NB4 (cell line): ENCODE measurements around the gene COX10.
"Not testable (repeated sequence)": the region's sequence is repeated elsewhere in the genome, so short reads cannot be mapped to it uniquely, and the experiment has no call there.

Experiments
- DNase-seq: peaks from one replicate; pipeline ENCODE4 v3.0.0; 2010; ENCODE audit warnings: low read depth
- H3K4me3 ChIP-seq: one replicate; pipeline ENCODE4 v1.5.1; 2011; ENCODE audit warnings: mild to moderate bottlenecking, low read depth, low read length, moderate library complexity
- CTCF ChIP-seq: IDR thresholded peaks from one replicate; pipeline ENCODE4 v1.5.1; 2012; ENCODE audit warnings: low read depth, low read length
- MAX ChIP-seq: IDR thresholded peaks from 2 replicates; pipeline ENCODE4 v1.6.1; 2011; ENCODE audit warnings: low read depth, low read length
- MYC ChIP-seq: IDR thresholded peaks from 2 replicates; pipeline ENCODE4 v1.6.1; 2011; ENCODE audit warnings: low read depth, low read length
- POLR2A ChIP-seq: IDR thresholded peaks from 2 replicates; pipeline ENCODE4 v1.6.1; 2011; ENCODE audit warnings: mild to moderate bottlenecking; ENCODE audit not compliant: insufficient read length; ENCODE audit errors: extremely low read depth

COX10 gene

GRCh38 chr17:14069251-14070021, at the start of gene COX10:
TSS of gene COX10 (plus strand) at chr17:14069504. CDS start at chr17:14069606, 102 bp downstream.
- peak within 1 kb of the TSS; percentile 96 for H3K4me3 ChIP-seq
- DNase-seq = peak; percentile 93
- TF ChIP-seq MAX = no peak; the same call in 1 of the 2 replicates
- peak; percentile 71 for TF ChIP-seq POLR2A
- peak; percentile 79 for TF ChIP-seq MYC
- TF ChIP-seq CTCF = no peak

GRCh38 chr17:14021651-14022294, 47.5 kb upstream of the COX10 start:
- not testable (repeated sequence) for DNase-seq, H3K4me3 ChIP-seq

GRCh38 chr17:14029755-14030154, 39.5 kb upstream of the COX10 start:
- H3K4me3 ChIP-seq = not testable (repeated sequence)

GRCh38 chr17:14032234-14032633, 37.1 kb upstream of the COX10 start:
- TF ChIP-seq MYC (no peak), POLR2A (no peak), MAX (no peak), CTCF (no peak)
- DNase-seq = no peak
- H3K4me3 ChIP-seq = no peak overlapping the region

More at GRCh38 chr17:14029755-14030154, 39.5 kb upstream of the COX10 start:
- DNase-seq = not testable (repeated sequence)

- no peak overlapping the region for H3K4me3 ChIP-seq
- TF ChIP-seq MYC = no peak
- TF ChIP-seq MAX = no peak
- no peak for TF ChIP-seq CTCF
- no peak for TF ChIP-seq POLR2A
- DNase-seq = no peak
These were observed 36.1 kb upstream of the COX10 start for GRCh38 chr17:14033166-14033565.

- DNase-seq = no peak
These were observed 31.9 kb upstream of the COX10 start for GRCh38 chr17:14037453-14037852.

GRCh38 chr17:14038206-14038605, 31.1 kb upstream of the COX10 start:
- no peak overlapping the region for H3K4me3 ChIP-seq
- TF ChIP-seq POLR2A = no peak
- no peak for TF ChIP-seq CTCF
- TF ChIP-seq MAX = no peak
- no peak for TF ChIP-seq MYC
- no peak for DNase-seq

More at GRCh38 chr17:14037453-14037852, 31.9 kb upstream of the COX10 start:
- no peak overlapping the region for H3K4me3 ChIP-seq
- TF ChIP-seq MYC = no peak
